ENCODE data around the gene FXYD3.

DNA sequence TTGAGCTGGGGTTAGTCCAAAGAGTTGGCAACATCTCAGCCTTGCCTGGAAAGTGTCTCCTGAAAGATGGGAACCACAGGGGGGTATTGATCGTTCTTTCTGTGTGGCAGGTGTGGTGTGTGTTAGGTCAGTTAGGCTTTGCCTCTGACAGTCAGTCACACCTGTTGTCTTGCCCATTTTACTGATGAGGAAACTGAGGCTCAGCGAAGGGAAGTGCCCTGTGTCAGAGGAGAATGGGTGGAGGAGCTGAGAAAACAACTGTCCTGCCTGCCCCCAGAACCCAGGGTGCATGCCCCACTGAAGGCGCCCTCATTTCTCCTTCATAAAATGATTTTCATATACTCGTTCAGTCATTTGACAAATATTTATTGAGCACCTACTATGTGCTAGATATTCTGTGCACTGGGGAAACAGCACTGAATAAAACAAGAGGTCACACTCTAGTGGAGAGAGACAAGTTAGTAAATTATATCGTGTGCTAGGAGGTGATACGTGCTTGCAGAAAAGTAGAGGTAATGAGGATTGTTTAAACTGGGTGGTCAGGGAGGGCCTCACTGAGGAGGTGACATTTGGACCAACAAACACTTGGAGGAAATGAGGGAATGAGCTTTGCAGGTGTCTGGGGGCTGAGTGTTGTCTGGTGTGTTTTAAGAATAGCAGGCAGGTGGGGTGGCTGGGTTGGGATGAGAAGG lies 40.5 kb downstream of the FXYD3 start:
- no peak for TF ChIP-seq CSDC2 (CRISPR knock-in tag; IDR thresholded peaks at IDR 0.05)
- TF ChIP-seq ZFP3 (CRISPR knock-in tag; IDR thresholded peaks at IDR 0.05): no peak
- TF ChIP-seq, protein P1, sequence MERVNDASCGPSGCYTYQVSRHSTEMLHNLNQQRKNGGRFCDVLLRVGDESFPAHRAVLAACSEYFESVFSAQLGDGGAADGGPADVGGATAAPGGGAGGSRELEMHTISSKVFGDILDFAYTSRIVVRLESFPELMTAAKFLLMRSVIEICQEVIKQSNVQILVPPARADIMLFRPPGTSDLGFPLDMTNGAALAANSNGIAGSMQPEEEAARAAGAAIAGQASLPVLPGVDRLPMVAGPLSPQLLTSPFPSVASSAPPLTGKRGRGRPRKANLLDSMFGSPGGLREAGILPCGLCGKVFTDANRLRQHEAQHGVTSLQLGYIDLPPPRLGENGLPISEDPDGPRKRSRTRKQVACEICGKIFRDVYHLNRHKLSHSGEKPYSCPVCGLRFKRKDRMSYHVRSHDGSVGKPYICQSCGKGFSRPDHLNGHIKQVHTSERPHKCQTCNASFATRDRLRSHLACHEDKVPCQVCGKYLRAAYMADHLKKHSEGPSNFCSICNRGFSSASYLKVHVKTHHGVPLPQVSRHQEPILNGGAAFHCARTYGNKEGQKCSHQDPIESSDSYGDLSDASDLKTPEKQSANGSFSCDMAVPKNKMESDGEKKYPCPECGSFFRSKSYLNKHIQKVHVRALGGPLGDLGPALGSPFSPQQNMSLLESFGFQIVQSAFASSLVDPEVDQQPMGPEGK (CRISPR knock-in tag; IDR thresholded peaks at IDR 0.05; ENCODE audit: borderline replicate concordance): no peak
- no peak for TF ChIP-seq ZFP30 (CRISPR knock-in tag; IDR thresholded peaks at IDR 0.05)
- TF ChIP-seq RARB (CRISPR knock-in tag; IDR thresholded peaks at IDR 0.05): no peak
- TF ChIP-seq, protein P2, sequence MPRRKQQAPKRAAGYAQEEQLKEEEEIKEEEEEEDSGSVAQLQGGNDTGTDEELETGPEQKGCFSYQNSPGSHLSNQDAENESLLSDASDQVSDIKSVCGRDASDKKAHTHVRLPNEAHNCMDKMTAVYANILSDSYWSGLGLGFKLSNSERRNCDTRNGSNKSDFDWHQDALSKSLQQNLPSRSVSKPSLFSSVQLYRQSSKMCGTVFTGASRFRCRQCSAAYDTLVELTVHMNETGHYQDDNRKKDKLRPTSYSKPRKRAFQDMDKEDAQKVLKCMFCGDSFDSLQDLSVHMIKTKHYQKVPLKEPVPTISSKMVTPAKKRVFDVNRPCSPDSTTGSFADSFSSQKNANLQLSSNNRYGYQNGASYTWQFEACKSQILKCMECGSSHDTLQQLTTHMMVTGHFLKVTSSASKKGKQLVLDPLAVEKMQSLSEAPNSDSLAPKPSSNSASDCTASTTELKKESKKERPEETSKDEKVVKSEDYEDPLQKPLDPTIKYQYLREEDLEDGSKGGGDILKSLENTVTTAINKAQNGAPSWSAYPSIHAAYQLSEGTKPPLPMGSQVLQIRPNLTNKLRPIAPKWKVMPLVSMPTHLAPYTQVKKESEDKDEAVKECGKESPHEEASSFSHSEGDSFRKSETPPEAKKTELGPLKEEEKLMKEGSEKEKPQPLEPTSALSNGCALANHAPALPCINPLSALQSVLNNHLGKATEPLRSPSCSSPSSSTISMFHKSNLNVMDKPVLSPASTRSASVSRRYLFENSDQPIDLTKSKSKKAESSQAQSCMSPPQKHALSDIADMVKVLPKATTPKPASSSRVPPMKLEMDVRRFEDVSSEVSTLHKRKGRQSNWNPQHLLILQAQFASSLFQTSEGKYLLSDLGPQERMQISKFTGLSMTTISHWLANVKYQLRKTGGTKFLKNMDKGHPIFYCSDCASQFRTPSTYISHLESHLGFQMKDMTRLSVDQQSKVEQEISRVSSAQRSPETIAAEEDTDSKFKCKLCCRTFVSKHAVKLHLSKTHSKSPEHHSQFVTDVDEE (CRISPR knock-in tag; IDR thresholded peaks at IDR 0.05): no peak
- no peak for TF ChIP-seq TOX (CRISPR knock-in tag; IDR thresholded peaks at IDR 0.05; ENCODE audit: borderline replicate concordance)
- TF ChIP-seq ZNF565 (CRISPR knock-in tag; conservative IDR thresholded peaks at IDR 0.05; ENCODE audit: low read depth): no peak
- TF ChIP-seq BACH2 (CRISPR knock-in tag; IDR thresholded peaks at IDR 0.05; ENCODE audit: borderline replicate concordance): no peak
- TF ChIP-seq, protein P3, sequence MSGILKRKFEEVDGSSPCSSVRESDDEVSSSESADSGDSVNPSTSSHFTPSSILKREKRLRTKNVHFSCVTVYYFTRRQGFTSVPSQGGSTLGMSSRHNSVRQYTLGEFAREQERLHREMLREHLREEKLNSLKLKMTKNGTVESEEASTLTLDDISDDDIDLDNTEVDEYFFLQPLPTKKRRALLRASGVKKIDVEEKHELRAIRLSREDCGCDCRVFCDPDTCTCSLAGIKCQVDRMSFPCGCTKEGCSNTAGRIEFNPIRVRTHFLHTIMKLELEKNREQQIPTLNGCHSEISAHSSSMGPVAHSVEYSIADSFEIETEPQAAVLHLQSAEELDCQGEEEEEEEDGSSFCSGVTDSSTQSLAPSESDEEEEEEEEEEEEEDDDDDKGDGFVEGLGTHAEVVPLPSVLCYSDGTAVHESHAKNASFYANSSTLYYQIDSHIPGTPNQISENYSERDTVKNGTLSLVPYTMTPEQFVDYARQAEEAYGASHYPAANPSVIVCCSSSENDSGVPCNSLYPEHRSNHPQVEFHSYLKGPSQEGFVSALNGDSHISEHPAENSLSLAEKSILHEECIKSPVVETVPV (CRISPR knock-in tag; IDR thresholded peaks at IDR 0.05): no peak
- TF ChIP-seq ZC3H10 (CRISPR knock-in tag; IDR thresholded peaks at IDR 0.05): no peak

Data from SK-N-SH treated with all-trans-retinoic acid at 6 μM for 48 hours (cell line).